ENCODE data around the gene A1BG. TPM values are rescaled to one million over a fixed set of nuclear protein-coding genes. Genes with fewer than 3 reads are reported as not detected.

A1BG gene
- total and polyA plus RNA-seq, 2 of the 8 experiments (the other 6 are each of a cell fraction or from before 2014, with no cell fraction given) = 20.8 to 69.6 TPM

DNA sequence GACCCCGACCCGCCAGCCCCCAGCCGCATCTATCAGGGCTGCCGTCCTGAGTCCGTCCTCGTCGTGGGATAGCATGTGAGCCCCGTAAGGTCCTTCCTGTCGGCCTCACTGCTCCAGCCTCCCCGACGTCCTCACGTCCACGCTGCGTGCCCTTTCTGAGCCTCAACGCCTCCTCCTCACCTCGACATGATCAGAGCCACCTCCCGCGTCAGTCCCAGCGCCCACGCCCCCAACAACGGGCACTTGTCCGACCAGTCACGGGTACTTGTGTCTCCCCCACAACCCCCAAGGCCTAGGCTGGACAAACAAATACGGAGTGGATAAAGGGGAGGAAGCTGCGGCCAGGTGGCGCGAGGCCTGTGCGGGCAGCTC, 8.6 kb upstream of the A1BG start:
- peak overlapping the region; percentile 99 for H3K18ac ChIP-seq (ENCODE audit: extremely low read depth, low read length)
- CTCF ChIA-PET (ENCODE audit: partially characterized antibody) = interaction anchor here (0.9 to 2.0 kb wide), 8 partner anchors 9 to 138 kb away, joined by 3 to 5 read pairs (median 4); no protein-coding TSS in a partner anchor
- H2BK120ac ChIP-seq (replicated peaks; ENCODE audit: low read depth, low read length) = no peak overlapping the region
- H3K23me2 ChIP-seq (ENCODE audit: low read depth, low read length) = peaks cover 5% of the 10 kb centered on the region
- H3K14ac ChIP-seq (ENCODE audit: insufficient read length) = no peak overlapping the region
- WGBS, 2 experiments (ENCODE audit: extremely low coverage in 1 of 2, insufficient coverage in 1 of 2, insufficient read length in 1 of 2, insufficient replicate concordance in 2 of 2, low coverage in 1 of 2, low lambda C conversion rate in 2 of 2, missing lambda C conversion rate in 1 of 2) = 6% methylated on average over 27 of the region's 28 CpGs; no CpG with 5 or more reads in 1 of the 2 experiments
- H2BK5ac ChIP-seq (ENCODE audit: low read depth, low read length) = peak overlapping the region; percentile 99
- peak overlapping the region; percentile 92 for H2BK12ac ChIP-seq (ENCODE audit: low read depth, low read length)
- DNase-seq (ENCODE audit: low read depth in 1 of 2, low spot score in 2 of 2) = no peak
- peaks cover 0 to 2% (median 0%) of the 10 kb centered on the region in 4 experiments; a peak in 2 of 8 replicates for H3K36me3 ChIP-seq (ENCODE audit: control insufficient read depth in 2 of 4, insufficient read depth in 4 of 4, low read length in 3 of 4)
- H4K8ac ChIP-seq (ENCODE audit: extremely low read depth, insufficient read depth, low read length) = peak overlapping the region; percentile 99
- H3K79me1 ChIP-seq (ENCODE audit: low read depth, low read length) = no peaks in the 10 kb centered on the region
- peak overlapping the region; percentile 97 for H4K91ac ChIP-seq (replicated peaks; ENCODE audit: insufficient read length, low read length)
- H2AFZ ChIP-seq (ENCODE audit: low read length) = peak overlapping the region; percentile 88; the same call in 1 of the 2 replicates
- H3K4me2 ChIP-seq (ENCODE audit: insufficient read depth in 1 of 2, low read depth in 2 of 2, low read length in 2 of 2) = peak overlapping the region; percentile 73 to 94
- peaks cover 0 to 8% (median 5%) of the 10 kb centered on the region in 4 experiments; a peak in 4 of 7 replicates for H3K4me1 ChIP-seq (replicated peaks in 1 of 4; ENCODE audit: control insufficient read depth in 3 of 4, insufficient read depth in 4 of 4, low read length in 3 of 4)
- H3K27me3 ChIP-seq (replicated peaks in 1 of 4; ENCODE audit: control insufficient read depth in 3 of 4, extremely low read depth in 1 of 4, insufficient read depth in 3 of 4, low read length in 3 of 4) = no peaks in the 10 kb centered on the region
- H3K9me3 ChIP-seq (ENCODE audit: insufficient read depth in 2 of 2, low read depth in 1 of 2, low read length in 1 of 2) = no peaks in the 10 kb centered on the region
- H3K9ac ChIP-seq (replicated peaks in 1 of 4; ENCODE audit: extremely low read depth in 1 of 4, low read depth in 3 of 4, low read length in 3 of 4) = peak overlapping the region; percentile 65 to 96 (median 95)
- H3K56ac ChIP-seq (replicated peaks; ENCODE audit: insufficient read length, low read depth, low read length) = peak overlapping the region; percentile 86
- H2AK5ac ChIP-seq (ENCODE audit: low read depth, low read length) = no peak overlapping the region; the same call in 1 of the 2 replicates
- H2BK15ac ChIP-seq (ENCODE audit: low read length) = peak overlapping the region; percentile 76; the same call in 1 of the 2 replicates
- H3K27ac ChIP-seq (ENCODE audit: low read depth, low read length) = peak overlapping the region; percentile 82
- H3K4ac ChIP-seq (replicated peaks; ENCODE audit: insufficient read length, low read depth, low read length) = peak overlapping the region; percentile 32
- TF ChIP-seq SAP30 (IDR thresholded peaks at IDR 0.05; ENCODE audit: insufficient read depth, insufficient replicate concordance, low read length) = peak; percentile 90
- no peak for TF ChIP-seq TBP (IDR thresholded peaks at IDR 0.05; ENCODE audit: low read depth, low read length)
- 0 out of 4 replicates have a peak, but pooled peaks of 1 of the 2 experiments have one; percentile 82 for TF ChIP-seq HDAC2 (IDR thresholded peaks at IDR 0.05; ENCODE audit: borderline replicate concordance in 1 of 2, low read depth in 2 of 2, low read length in 2 of 2)
- TF ChIP-seq, protein P1, sequence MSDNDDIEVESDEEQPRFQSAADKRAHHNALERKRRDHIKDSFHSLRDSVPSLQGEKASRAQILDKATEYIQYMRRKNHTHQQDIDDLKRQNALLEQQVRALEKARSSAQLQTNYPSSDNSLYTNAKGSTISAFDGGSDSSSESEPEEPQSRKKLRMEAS (IDR thresholded peaks at IDR 0.05) = peak; percentile 91
- no peak for TF ChIP-seq ASH2L (IDR thresholded peaks at IDR 0.05; ENCODE audit: low read length)
- TF ChIP-seq, protein P2, sequence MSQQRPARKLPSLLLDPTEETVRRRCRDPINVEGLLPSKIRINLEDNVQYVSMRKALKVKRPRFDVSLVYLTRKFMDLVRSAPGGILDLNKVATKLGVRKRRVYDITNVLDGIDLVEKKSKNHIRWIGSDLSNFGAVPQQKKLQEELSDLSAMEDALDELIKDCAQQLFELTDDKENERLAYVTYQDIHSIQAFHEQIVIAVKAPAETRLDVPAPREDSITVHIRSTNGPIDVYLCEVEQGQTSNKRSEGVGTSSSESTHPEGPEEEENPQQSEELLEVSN (IDR thresholded peaks at IDR 0.05) = peak; percentile 74
- peak overlapping the region; percentile 92 for H4K5ac ChIP-seq (ENCODE audit: insufficient read length, low read depth, low read length)
- POLR2A ChIA-PET (ENCODE audit: partially characterized antibody) = interaction anchor here (0.9 to 7.8 kb wide), 20 partner anchors 9 to 211 kb away, joined by 3 to 102 read pairs (median 5); partner anchors contain the start of genes A1BG, CHMP2A, RNF225 and RPS5
- no peaks in the 10 kb centered on the region for H4K20me1 ChIP-seq (replicated peaks in 1 of 2; ENCODE audit: control insufficient read depth in 1 of 2, insufficient read depth in 2 of 2, low read length in 2 of 2)
- no peak overlapping the region for H3K23ac ChIP-seq (ENCODE audit: insufficient read length)
- no peaks in the 10 kb centered on the region for H3K79me2 ChIP-seq (ENCODE audit: control insufficient read depth in 1 of 2, insufficient read depth in 2 of 2, low read length in 2 of 2)
- no peak for FAIRE-seq
- H3K4me3 ChIP-seq (ENCODE audit: extremely low read depth in 1 of 4, insufficient read depth in 2 of 4, low read depth in 3 of 4, low read length in 4 of 4) = peak overlapping the region; percentile 80 to 97 (median 96)
- H2BK20ac ChIP-seq (ENCODE audit: low read length) = peak overlapping the region; percentile 27; the same call in 1 of the 2 replicates
